ENCODE measurements around the gene TSPEAR. TPM values are rescaled to one million over a fixed set of nuclear protein-coding genes. Genes with fewer than 3 reads are reported as not detected.

The TSPEAR gene
- total and polyA plus RNA-seq, 9 of the 15 experiments (the other 6 are each of a cell fraction or from before 2014, with no cell fraction given), result not detected

GRCh38 chr21:44579056-44579832 lies 132.1 kb downstream of the TSPEAR start:
- Histone ChIP-seq H3K4me3 (no peak overlapping the region), H3K79me2 (ENCODE audit: control insufficient read depth, insufficient read depth, low read length) (no peaks in the 10 kb centered on the region), H3K27me3 (ENCODE audit: control insufficient read depth in 2 of 2, insufficient read depth in 2 of 2, low read length in 2 of 2) (peaks cover 0 to 27% of the 10 kb centered on the region in 2 experiments; a peak in 3 of 5 replicates), H4K20me1 (replicated peaks; ENCODE audit: control insufficient read depth, insufficient read depth, low read length) (no peaks in the 10 kb centered on the region), H3K9me3 (replicated peaks; ENCODE audit: control insufficient read depth, insufficient read depth, low read depth, low read length) (peaks cover 3% of the 10 kb centered on the region), H3K36me3 (ENCODE audit: control insufficient read depth, insufficient read depth, low read length) (no peaks in the 10 kb centered on the region), H3K4me1 (replicated peaks in 1 of 2; ENCODE audit: control insufficient read depth in 2 of 2, insufficient read depth in 2 of 2, low read length in 2 of 2) (peaks cover 0 to 4% of the 10 kb centered on the region in 2 experiments; a peak in 2 of 5 replicates), H3K4me2 (ENCODE audit: insufficient read depth, low read length) (no peak overlapping the region), H3K27ac (ENCODE audit: extremely low read depth, low read depth, low read length) (no peak overlapping the region), H3K9ac (ENCODE audit: insufficient read depth in 1 of 2, low read depth in 2 of 2, low read length in 2 of 2) (no peak overlapping the region), H2AFZ (ENCODE audit: low read depth, low read length) (no peak overlapping the region), H3K9me1 (ENCODE audit: control insufficient read depth, insufficient read depth, low read length) (no peaks in the 10 kb centered on the region)
- ATAC-seq, result no peak
- no TSS peak for BruUV-seq (replicated peaks)
- intact Hi-C loops (cut with micrococcal nuclease) (no loop called here), in situ Hi-C loops (cut with MboI) (no loop called here)
- 2% methylated on average over 20 of the region's 22 CpGs for WGBS (ENCODE audit: insufficient coverage, low coverage, missing lambda C conversion rate)
- ChIA-PET POLR2A (interaction anchor here (0.7 kb wide), 1 partner anchor 74 kb away, joined by 4 read pairs; no protein-coding TSS in a partner anchor), CTCF (ENCODE audit: low intra/inter-chr PET ratio) (no interaction called here)
- no peak for TF ChIP-seq ZNF586 (CRISPR knock-in tag; conservative IDR thresholded peaks at IDR 0.05)
- TF ChIP-seq RHOXF2B (CRISPR knock-in tag; conservative IDR thresholded peaks at IDR 0.05), result no peak
- TF ChIP-seq ZNF232 (CRISPR knock-in tag; IDR thresholded peaks at IDR 0.05), result no peak
- no peak for TF ChIP-seq ZBTB33 (CRISPR knock-in tag; IDR thresholded peaks at IDR 0.05)
- TF ChIP-seq SLC30A9 (CRISPR knock-in tag; IDR thresholded peaks at IDR 0.05), result no peak
- no peak for TF ChIP-seq LARP7 (IDR thresholded peaks at IDR 0.05)
- TF ChIP-seq PATZ1 (CRISPR knock-in tag; IDR thresholded peaks at IDR 0.05; ENCODE audit: borderline replicate concordance), result no peak
- TF ChIP-seq TBP (optimal IDR thresholded peaks at IDR 0.05; ENCODE audit: low read depth, low read length), result no peak
- no peak for TF ChIP-seq HNRNPK (IDR thresholded peaks at IDR 0.05; ENCODE audit: low read depth, low read length, poor library complexity, severe bottlenecking)
- TF ChIP-seq ARHGAP35 (IDR thresholded peaks at IDR 0.05; ENCODE audit: partially characterized antibody), result no peak
- no peak for TF ChIP-seq STAT5A (IDR thresholded peaks at IDR 0.05; ENCODE audit: borderline replicate concordance, low read length)
- TF ChIP-seq RUNX1 (IDR thresholded peaks at IDR 0.05; ENCODE audit: low read depth), result no peak
- no peak for DNase-seq (ENCODE audit: extremely low read depth in 1 of 4, low spot score in 3 of 4)
- no peak for FAIRE-seq
